DOHH2 (cell line): ENCODE results near the gene SYNDIG1.

Source experiments
- H3F3A ChIP-seq: fragments of 200-600 bp; sonication (generic), shearing (Covaris generic); 2 replicates; pipeline ENCODE4 v1.6.0; 2016; ENCODE audit warnings: antibody characterized with exemption, mild to moderate bottlenecking; ENCODE audit not compliant: control insufficient read depth, insufficient read depth
- H3K27ac ChIP-seq: fragments of 200-600 bp; sonication (generic); 2 replicates; pipeline ENCODE4 v1.5.1; 2014; ENCODE audit warnings: low read depth, mild to moderate bottlenecking, low read length, moderate library complexity
- H3K27me3 ChIP-seq: fragments of 200-600 bp; sonication (generic); 2 replicates; pipeline ENCODE4 v1.6.1; 2014; ENCODE audit warnings: mild to moderate bottlenecking, low read length, mixed read lengths; ENCODE audit not compliant: control insufficient read depth
- H3K36me3 ChIP-seq: fragments of 200-600 bp; sonication (generic); 2 replicates; pipeline ENCODE4 v1.6.1; 2014; ENCODE audit warnings: mild to moderate bottlenecking, low read length, moderate library complexity, mixed read lengths; ENCODE audit not compliant: control insufficient read depth
- H3K4me1 ChIP-seq: fragments of 200-600 bp; sonication (generic); 2 replicates; pipeline ENCODE4 v1.6.1; 2014; ENCODE audit warnings: mild to moderate bottlenecking, low read length, mixed read lengths; ENCODE audit not compliant: control insufficient read depth
- H3K4me2 ChIP-seq: fragments of 200-600 bp; sonication (generic); 2 replicates; pipeline ENCODE4 v1.6.0; 2014; ENCODE audit warnings: mild to moderate bottlenecking, low read length, moderate library complexity
- H3K4me3 ChIP-seq: fragments of 200-600 bp; sonication (generic); 2 replicates; pipeline ENCODE4 v1.5.1; 2014; ENCODE audit warnings: mild to moderate bottlenecking, low read length, mixed read lengths
- H3K79me2 ChIP-seq: fragments of 200-600 bp; sonication (generic); 2 replicates; pipeline ENCODE4 v1.6.1; 2014; ENCODE audit warnings: mild to moderate bottlenecking, low read length, mixed read lengths; ENCODE audit not compliant: control insufficient read depth
- H3K9me2 ChIP-seq: fragments of 200-600 bp; sonication (generic); replicated peaks from 2 replicates; pipeline ENCODE4 v1.6.1; 2014; ENCODE audit warnings: mild to moderate bottlenecking, low read length, mixed read lengths; ENCODE audit not compliant: control insufficient read depth
- H3K9me3 ChIP-seq: fragments of 200-600 bp; sonication (generic); 2 replicates; pipeline ENCODE4 v1.6.1; 2014; ENCODE audit warnings: antibody characterized with exemption, low read length, mixed read lengths; ENCODE audit not compliant: control insufficient read depth, insufficient read depth
- H4K20me1 ChIP-seq: fragments of 200-600 bp; sonication (generic); 2 replicates; pipeline ENCODE4 v1.6.0; 2014; ENCODE audit warnings: low read depth, mild to moderate bottlenecking, antibody characterized with exemption, low read length, moderate library complexity; ENCODE audit not compliant: control insufficient read depth, insufficient read depth
- EZH2phosphoT487 ChIP-seq: fragments of 200-600 bp; sonication (generic); IDR thresholded peaks from 2 replicates; pipeline ENCODE4 v1.6.1; 2017; ENCODE audit warnings: borderline replicate concordance, mild to moderate bottlenecking, antibody characterized with exemption, low read length, moderate library complexity, mixed read lengths
- TF ChIP-seq, protein P1 (sequence below): fragments of 200-600 bp; sonication (generic); IDR thresholded peaks from one replicate; pipeline ENCODE4 v1.5.1; 2014; ENCODE audit warnings: antibody characterized with exemption, mild to moderate bottlenecking, low read depth, low read length; ENCODE audit not compliant: poor library complexity, severe bottlenecking

SYNDIG1 gene

DNA sequence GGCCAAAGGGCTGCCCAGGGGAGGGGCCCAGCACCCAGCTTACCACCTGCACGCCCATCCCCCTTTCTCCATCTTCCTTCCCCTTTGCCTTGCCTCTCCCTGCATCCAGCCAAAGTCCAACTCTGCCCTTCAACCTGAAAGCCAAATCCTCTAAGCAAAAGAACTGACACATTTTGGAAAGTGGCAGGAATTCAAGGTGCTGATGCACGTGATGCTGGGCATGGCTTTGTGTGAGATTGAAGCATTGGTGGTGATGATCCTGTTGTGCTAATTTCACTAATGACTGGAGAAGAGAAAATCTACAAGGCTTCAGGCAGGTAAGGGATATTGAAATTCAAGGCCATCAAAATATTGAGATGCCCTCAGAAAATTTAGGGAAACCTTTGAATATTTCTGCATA, 23.3 kb downstream of the SYNDIG1 start:
- Histone ChIP-seq H3K4me1 (no peaks in the 10 kb centered on the region), H3K36me3 (no peaks in the 10 kb centered on the region), H3K4me3 (no peak overlapping the region), H3K4me2 (no peak overlapping the region), H4K20me1 (no peaks in the 10 kb centered on the region), H3K79me2 (no peaks in the 10 kb centered on the region), H3F3A (no peaks in the 10 kb centered on the region), H3K9me3 (no peaks in the 10 kb centered on the region), H3K9me2 (no peaks in the 10 kb centered on the region), H3K27me3 (no peaks in the 10 kb centered on the region), H3K27ac (no peak overlapping the region)
- no peak for TF ChIP-seq EZH2phosphoT487
- TF ChIP-seq, protein P1, sequence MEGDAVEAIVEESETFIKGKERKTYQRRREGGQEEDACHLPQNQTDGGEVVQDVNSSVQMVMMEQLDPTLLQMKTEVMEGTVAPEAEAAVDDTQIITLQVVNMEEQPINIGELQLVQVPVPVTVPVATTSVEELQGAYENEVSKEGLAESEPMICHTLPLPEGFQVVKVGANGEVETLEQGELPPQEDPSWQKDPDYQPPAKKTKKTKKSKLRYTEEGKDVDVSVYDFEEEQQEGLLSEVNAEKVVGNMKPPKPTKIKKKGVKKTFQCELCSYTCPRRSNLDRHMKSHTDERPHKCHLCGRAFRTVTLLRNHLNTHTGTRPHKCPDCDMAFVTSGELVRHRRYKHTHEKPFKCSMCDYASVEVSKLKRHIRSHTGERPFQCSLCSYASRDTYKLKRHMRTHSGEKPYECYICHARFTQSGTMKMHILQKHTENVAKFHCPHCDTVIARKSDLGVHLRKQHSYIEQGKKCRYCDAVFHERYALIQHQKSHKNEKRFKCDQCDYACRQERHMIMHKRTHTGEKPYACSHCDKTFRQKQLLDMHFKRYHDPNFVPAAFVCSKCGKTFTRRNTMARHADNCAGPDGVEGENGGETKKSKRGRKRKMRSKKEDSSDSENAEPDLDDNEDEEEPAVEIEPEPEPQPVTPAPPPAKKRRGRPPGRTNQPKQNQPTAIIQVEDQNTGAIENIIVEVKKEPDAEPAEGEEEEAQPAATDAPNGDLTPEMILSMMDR: no peak

DNA sequence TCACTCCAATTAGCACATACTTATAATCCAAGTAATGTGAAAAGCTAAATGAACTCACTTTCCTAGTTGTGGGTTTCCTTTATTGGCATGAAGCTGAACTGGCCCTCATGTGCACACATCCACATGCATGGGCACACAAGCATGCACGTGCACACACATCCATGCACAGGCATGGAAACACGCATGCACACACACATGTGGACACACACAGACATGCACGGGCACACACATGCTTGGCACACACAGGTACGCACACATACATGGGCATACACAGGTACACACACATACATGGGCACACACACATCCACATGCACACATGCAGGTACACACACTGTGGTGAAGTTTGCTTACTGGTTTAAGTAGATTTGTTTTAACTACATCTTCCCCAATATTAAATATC, 23.8 kb downstream of the SYNDIG1 start:
- H3K27me3 ChIP-seq: no peaks in the 10 kb centered on the region
- H4K20me1 ChIP-seq: no peaks in the 10 kb centered on the region
- H3K27ac ChIP-seq: no peak overlapping the region
- H3K36me3 ChIP-seq: no peaks in the 10 kb centered on the region
- no peak overlapping the region for H3K4me3 ChIP-seq
- TF ChIP-seq, protein P1: no peak
- TF ChIP-seq EZH2phosphoT487: no peak
- H3K9me2 ChIP-seq: no peaks in the 10 kb centered on the region
- no peak overlapping the region for H3K4me2 ChIP-seq
- H3K4me1 ChIP-seq: no peaks in the 10 kb centered on the region
- H3K9me3 ChIP-seq: no peaks in the 10 kb centered on the region
- H3F3A ChIP-seq: no peaks in the 10 kb centered on the region
- no peaks in the 10 kb centered on the region for H3K79me2 ChIP-seq

DNA sequence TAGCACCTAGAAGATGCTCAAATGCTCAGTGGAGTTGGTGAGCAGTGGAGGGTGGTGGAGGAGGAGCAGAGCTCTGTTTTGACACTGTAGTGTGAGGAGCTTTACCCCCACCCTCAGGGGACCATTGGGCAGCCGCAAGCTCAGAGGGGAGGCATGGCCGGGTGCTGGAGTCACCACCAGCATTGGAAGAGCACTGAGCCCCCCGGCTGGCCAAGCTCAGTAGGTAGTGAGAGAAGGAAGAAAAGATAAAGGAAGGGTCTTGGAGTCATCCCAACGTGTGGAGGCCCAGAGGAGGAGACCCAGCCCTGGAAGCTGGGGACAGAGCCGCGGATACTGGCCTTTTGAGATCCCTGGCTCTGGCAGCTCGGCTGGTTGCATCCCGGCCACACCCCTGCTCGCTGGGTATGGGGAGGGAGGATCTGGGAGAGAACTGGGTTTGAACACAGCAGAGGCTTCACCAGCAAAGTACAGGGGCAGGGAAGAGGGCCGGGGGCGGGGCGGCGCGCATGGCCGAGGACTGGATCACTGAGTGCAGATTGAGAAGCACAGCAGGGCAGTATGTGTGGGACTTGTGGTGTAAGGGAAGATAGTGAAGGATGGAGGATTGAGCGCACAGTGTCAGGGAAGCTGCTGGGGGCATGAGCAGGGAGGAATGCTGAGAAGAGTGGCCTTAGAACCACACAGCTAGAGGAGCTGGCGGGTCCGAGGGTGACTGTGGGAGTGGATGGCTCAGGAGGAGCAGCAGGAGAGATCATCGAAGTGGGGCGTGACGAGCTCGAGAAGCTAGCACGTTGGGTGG, 24.4 kb downstream of the SYNDIG1 start:
- TF ChIP-seq EZH2phosphoT487: no peak
- TF ChIP-seq, protein P1: no peak
- H3K4me2 ChIP-seq: no peak overlapping the region

More for the DNA sequence above, 24.4 kb downstream of the SYNDIG1 start:
- Histone ChIP-seq H3K9me2 (no peaks in the 10 kb centered on the region), H3K27me3 (no peaks in the 10 kb centered on the region), H3K36me3 (no peaks in the 10 kb centered on the region), H3F3A (no peaks in the 10 kb centered on the region), H4K20me1 (no peaks in the 10 kb centered on the region), H3K27ac (no peak overlapping the region), H3K9me3 (no peaks in the 10 kb centered on the region), H3K4me3 (no peak overlapping the region), H3K79me2 (no peaks in the 10 kb centered on the region), H3K4me1 (no peaks in the 10 kb centered on the region)
